Amygdala (tissue), 56 donors: ENCODE results near the gene CISD3.

Experiments
- DNase-seq, 56 donors: peaks; one replicate each; lab custom pipeline; 2025; lab: John Stamatoyannopoulos, UW

Gene CISD3

DNA sequence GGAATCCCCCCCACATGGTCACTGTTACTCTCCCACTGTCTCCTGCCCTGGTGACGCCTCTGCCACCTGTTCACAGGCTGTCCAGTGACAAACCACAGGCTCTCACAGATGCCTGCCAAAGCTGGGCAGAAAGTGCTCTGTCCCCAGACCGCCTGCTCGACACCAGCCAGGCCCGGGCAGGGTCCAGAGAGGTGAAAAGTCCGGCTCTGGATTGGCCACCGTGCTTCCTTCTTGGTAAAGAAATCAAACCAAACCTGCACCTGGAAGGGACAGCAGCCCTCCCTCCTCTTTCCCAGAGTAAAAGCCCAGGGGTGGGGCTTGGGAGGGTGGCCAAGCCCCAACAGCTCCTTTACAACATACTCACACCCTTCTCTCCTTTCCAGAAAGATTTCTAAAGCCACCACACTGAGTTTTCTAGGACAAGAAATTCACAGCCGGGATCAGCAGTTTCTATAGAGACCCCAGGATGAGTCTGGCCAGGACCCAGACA lies 11.8 kb downstream of the CISD3 start:
- no peak for DNase-seq

GRCh38 chr17:38742411-38743308 lies 12.5 kb downstream of the CISD3 start:
- DNase-seq: peak in 12 of 56 donors; percentile 23 to 72 (median 36)

GRCh38 chr17:38743556-38744171 lies 13.5 kb downstream of the CISD3 start:
- no peak for DNase-seq

- peak in 1 of 56 donors; percentile 32 for DNase-seq
These were observed 15.4 kb downstream of the CISD3 start for GRCh38 chr17:38745545-38745944.

GRCh38 chr17:38746004-38746848 lies 16.1 kb downstream of the CISD3 start:
- DNase-seq: no peak

GRCh38 chr17:38746849-38747462 lies 16.8 kb downstream of the CISD3 start:
- DNase-seq: no peak

DNA sequence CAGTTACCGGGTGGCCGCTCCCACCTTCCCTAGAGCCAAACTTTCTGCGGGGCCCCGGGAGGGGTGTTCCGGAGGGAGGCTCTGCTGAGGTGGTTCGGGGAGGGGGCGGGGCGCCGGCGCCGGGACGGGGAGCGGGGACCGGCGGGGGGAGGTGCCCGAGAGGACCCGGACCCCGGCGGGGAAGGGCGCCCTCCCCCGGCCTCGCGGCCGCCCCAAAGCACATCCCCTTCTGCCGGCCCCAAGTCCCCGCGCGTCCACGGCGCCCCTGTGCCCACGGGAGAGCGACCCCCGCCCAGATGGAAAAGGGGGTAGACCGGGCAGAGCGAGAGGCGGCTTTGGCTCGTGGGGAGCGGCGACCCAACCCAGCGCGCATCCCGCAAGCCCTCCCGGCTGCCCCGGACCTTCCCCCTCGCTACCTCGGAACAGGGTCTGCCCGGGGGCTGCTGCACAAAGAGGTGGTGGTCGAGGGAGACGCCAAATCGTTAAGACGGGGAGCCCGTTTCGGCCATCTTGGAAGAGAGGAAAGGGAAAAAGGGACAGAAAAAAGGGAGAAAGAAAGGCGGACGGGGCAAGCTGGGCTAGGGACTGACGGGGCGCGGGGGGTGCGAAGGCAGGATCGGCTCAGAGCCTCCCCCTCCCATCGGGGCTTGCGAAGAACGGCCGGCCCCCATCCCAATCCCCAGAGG lies 17.5 kb downstream of the CISD3 start:
- DNase-seq: peak in 1 of 56 donors; percentile 42

GRCh38 chr17:38748149-38748891 lies 18.2 kb downstream of the CISD3 start, which contains the start of gene PCGF2:
Gene PCGF2, minus strand, starts transcription at chr17:38748336. Its CDS starts 7,934 bp downstream, at chr17:38740402.
- peak in 46 of 56 donors; percentile 13 to 88 (median 61) for DNase-seq

DNA sequence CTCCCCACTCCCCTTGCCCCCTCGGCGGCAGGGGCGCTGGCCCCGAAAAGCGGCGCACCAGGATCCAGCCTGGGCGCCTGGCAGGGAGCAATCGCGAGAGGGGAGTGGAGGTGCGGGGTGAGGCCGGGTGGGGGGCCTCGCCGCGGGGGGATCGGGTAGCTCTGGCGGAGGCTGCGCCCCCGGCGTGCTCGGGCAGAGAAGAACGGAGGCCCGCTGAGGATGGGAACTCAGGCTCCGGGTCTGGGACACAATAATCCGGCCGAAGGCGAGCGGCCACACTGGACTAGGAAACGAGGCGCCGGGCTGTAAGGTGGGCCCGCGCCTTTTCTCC lies 18.7 kb downstream of the CISD3 start:
- DNase-seq: no peak

GRCh38 chr17:38749223-38750043 lies 19.3 kb downstream of the CISD3 start:
- peak in 22 of 56 donors; percentile 17 to 57 (median 33) for DNase-seq

DNA sequence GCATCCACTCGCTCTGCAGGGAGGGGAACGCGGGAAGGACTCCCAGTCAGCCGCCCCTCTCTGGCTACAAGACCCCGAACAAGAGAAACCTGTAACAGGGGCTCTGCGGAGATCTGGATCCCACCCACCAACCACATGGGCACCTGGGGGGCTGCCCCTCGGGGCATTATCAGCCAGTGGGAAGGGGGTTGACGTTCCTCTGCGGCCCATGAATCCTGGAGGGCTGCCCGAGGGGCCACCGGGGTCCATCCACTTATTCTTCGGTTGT lies 19.8 kb downstream of the CISD3 start:
- DNase-seq: no peak

DNA sequence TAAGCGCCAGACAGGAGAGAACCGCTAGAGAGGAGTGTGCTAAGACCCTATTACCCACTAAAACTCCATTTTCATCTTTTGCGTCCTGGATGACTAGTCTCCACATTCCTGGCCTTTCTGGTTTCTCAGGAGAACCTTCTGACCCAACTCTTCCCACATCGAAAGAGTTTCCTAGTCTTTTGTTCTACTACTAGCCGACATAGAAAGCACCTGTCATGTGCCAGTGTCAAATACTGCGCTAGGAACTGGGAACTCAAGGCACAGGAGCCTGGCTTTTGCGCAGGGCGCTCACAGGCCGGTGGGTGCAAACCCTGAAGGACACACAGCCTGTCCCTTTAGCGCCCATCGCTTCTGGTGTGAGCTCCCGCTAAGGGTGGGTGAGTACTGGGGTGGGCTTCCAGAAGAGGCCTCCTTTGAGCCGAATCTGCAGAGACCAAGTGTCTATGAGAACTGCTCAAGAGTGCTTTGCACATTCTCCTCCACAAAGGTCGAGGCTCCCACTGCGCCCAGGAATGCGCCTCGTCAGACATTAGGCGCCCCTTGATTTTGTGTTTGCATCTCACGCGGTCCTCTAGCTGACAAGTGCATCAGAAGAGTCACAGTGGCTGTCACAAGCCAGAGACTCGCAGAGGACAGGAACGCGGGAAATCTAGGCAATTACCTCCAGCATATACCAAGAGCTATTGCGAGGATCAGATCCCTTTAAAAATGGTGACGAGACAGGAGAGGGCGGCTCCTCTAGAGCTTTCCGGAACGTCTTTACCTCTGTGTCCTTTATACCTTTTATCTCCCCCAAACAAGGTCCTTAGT lies 20.4 kb downstream of the CISD3 start:
- peak in 3 of 56 donors; percentile 28 to 42 (median 30) for DNase-seq

GRCh38 chr17:38751144-38751807 lies 21.1 kb downstream of the CISD3 start:
- no peak for DNase-seq

DNA sequence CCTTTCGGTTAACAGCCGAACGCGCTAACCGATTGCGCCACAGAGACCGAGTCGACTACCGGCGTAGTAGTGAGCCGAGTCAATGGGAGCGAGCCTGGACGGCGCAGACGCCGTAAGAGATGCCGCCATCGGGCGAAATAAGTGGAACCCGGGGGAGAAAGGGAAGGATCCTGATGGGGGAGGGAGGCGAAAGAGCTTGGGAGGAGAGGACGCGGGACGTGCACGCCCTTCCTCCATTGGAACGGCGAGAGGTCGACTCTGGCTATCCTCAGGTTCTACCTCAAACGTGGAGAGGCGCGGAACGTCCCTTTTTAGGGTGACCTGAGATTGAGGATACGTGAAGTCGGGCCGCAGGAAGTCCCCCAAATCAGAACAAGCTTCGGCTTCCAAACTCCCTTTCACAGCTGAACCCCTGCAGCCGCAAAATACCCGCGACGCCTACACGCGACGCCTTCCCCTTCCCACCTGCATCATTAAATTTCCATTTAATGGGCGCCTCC lies 21.7 kb downstream of the CISD3 start:
- peak in 50 of 56 donors; percentile 33 to 87 (median 68) for DNase-seq

- DNase-seq: peak; percentile 58 to 100 (median 97)
These were observed 22.3 kb downstream of the CISD3 start, which contains the start of gene PSMB3 for GRCh38 chr17:38752308-38753070. Gene PSMB3, plus strand, starts transcription at chr17:38752741. Its CDS starts 86 bp downstream, at chr17:38752827.

GRCh38 chr17:38753071-38753506 lies 22.9 kb downstream of the CISD3 start:
- DNase-seq: no peak
